22Rv1 (cell line): ENCODE measurements around the gene GALNT18.

Experiments
- H3K27ac ChIP-seq: fragments of 450-650 bp; 2 replicates; pipeline ENCODE4 v1.5.1; 2017
- CTCF ChIP-seq: fragments of 450-650 bp; IDR thresholded peaks from 2 replicates; pipeline ENCODE4 v1.5.1; 2017; ENCODE audit warnings: mild to moderate bottlenecking
- ZFX ChIP-seq: fragments of 450-650 bp; IDR thresholded peaks from 2 replicates; pipeline ENCODE4 v1.6.1; 2017; ENCODE audit warnings: antibody characterized with exemption, borderline replicate concordance

Gene GALNT18

GRCh38 chr11:11427140-11427539 lies 194.7 kb downstream of the GALNT18 start:
- TF ChIP-seq CTCF = no peak
- no peak overlapping the region for H3K27ac ChIP-seq

GRCh38 chr11:11426226-11426952 lies 195.4 kb downstream of the GALNT18 start:
- H3K27ac ChIP-seq = no peak overlapping the region
- TF ChIP-seq ZFX (no peak), CTCF (no peak)

GRCh38 chr11:11425806-11426205 lies 196.0 kb downstream of the GALNT18 start:
- H3K27ac ChIP-seq = no peak overlapping the region
- TF ChIP-seq ZFX = no peak
- TF ChIP-seq CTCF = no peak

GRCh38 chr11:11424688-11425087 lies 197.1 kb downstream of the GALNT18 start:
- H3K27ac ChIP-seq = no peak overlapping the region
- TF ChIP-seq ZFX = no peak
- TF ChIP-seq CTCF = no peak

GRCh38 chr11:11422411-11423128 lies 199.2 kb downstream of the GALNT18 start:
- H3K27ac ChIP-seq = no peak overlapping the region

GRCh38 chr11:11421509-11421908 lies 200.3 kb downstream of the GALNT18 start:
- no peak for TF ChIP-seq ZFX
- TF ChIP-seq CTCF = no peak
- H3K27ac ChIP-seq = no peak overlapping the region

More at GRCh38 chr11:11422411-11423128, 199.2 kb downstream of the GALNT18 start:
- TF ChIP-seq CTCF (no peak), ZFX (no peak)

GRCh38 chr11:11420899-11421285 lies 200.9 kb downstream of the GALNT18 start:
- no peak for TF ChIP-seq CTCF
- TF ChIP-seq ZFX = no peak
- H3K27ac ChIP-seq = no peak overlapping the region
